Tongue (tissue), 2 donors: Measurements from ENCODE around the gene NTNG2. TPM values are rescaled to one million over a fixed set of nuclear protein-coding genes. Genes with fewer than 3 reads are reported as not detected.
A peak's percentile ranks its signal among the peaks of the same experiment; 100 is the strongest.
"Not testable (repeated sequence)": the region's sequence is repeated elsewhere in the genome, so short reads cannot be mapped to it uniquely, and the experiment has no call there.

Source experiments
- DNase-seq: peaks from one replicate; pipeline ENCODE4 v3.0.0-alpha.2; 2015
- total RNA-seq: library from RNA; depleted of rRNA; stranded (reverse); fragments of >200 nt; gene quantifications from one replicate; pipeline ENCODE4 v1.2.3, GENCODE V29; 2014

Gene NTNG2
- total RNA-seq: 1.3 TPM

- DNase-seq: no peak
Observed at GRCh38 chr9:132161743-132162184, at the start of gene NTNG2. Gene NTNG2 (plus strand): TSS chr9:132162058. CDS start chr9:132166832, 4,774 bp downstream.

GRCh38 chr9:132114102-132114707 lies 47.7 kb upstream of the NTNG2 start:
- peak; percentile 88 for DNase-seq

- DNase-seq: no peak
Observed at GRCh38 chr9:132116583-132116982, 45.3 kb upstream of the NTNG2 start.

- no peak for DNase-seq
Observed at GRCh38 chr9:132117694-132118093, 44.2 kb upstream of the NTNG2 start.

GRCh38 chr9:132121021-132121420 lies 40.8 kb upstream of the NTNG2 start:
- DNase-seq: no peak

- DNase-seq: no peak
Observed at GRCh38 chr9:132124800-132125199, 37.1 kb upstream of the NTNG2 start.

GRCh38 chr9:132125361-132125760 lies 36.5 kb upstream of the NTNG2 start:
- DNase-seq: no peak

GRCh38 chr9:132125944-132126679 lies 35.7 kb upstream of the NTNG2 start:
- DNase-seq: no peak

- DNase-seq: no peak
Observed at GRCh38 chr9:132126680-132127236, 35.1 kb upstream of the NTNG2 start.

- no peak for DNase-seq
Observed at GRCh38 chr9:132127888-132128534, 33.8 kb upstream of the NTNG2 start.

- DNase-seq: no peak
Observed at GRCh38 chr9:132129535-132129934, 32.3 kb upstream of the NTNG2 start.

GRCh38 chr9:132134085-132134484 lies 27.8 kb upstream of the NTNG2 start:
- not testable (repeated sequence) for DNase-seq

- no peak for DNase-seq
Observed at GRCh38 chr9:132135456-132135855, 26.4 kb upstream of the NTNG2 start.

GRCh38 chr9:132136151-132136780 lies 25.6 kb upstream of the NTNG2 start:
- DNase-seq: no peak

GRCh38 chr9:132141344-132141947 lies 20.4 kb upstream of the NTNG2 start:
- DNase-seq: no peak

- DNase-seq: no peak
Observed at GRCh38 chr9:132141948-132142594, 19.8 kb upstream of the NTNG2 start.

- DNase-seq: no peak
Observed at GRCh38 chr9:132142924-132143323, 18.9 kb upstream of the NTNG2 start.

GRCh38 chr9:132143359-132143758 lies 18.5 kb upstream of the NTNG2 start:
- no peak for DNase-seq

- no peak for DNase-seq
Observed at GRCh38 chr9:132144708-132145365, 17.0 kb upstream of the NTNG2 start.

GRCh38 chr9:132146039-132146438 lies 15.8 kb upstream of the NTNG2 start:
- DNase-seq: no peak

GRCh38 chr9:132146575-132146974 lies 15.3 kb upstream of the NTNG2 start:
- DNase-seq: no peak
